Vagina (tissue), 2 donors: ENCODE data around the gene PRKCB.

Source experiments
- POLR2AphosphoS5 ChIP-seq, 2 donors: sonication (generic); formaldehyde crosslinking; IDR thresholded peaks; one replicate each; pipeline ENCODE4 v1.9.0; 2017; ENCODE audit warnings: antibody characterized with exemption in 2 of 2, mild to moderate bottlenecking in 2 of 2, low read depth in 1 of 2; ENCODE audit not compliant: insufficient read depth in 1 of 2
- TF ChIP-seq, protein P1 (sequence below), 3 experiments: fragments of 450-650 bp in 2 of 3; fragments of 200-600 bp in 1 of 3; sonication (generic) in 1 of 3; IDR thresholded peaks; one replicate each; pipeline ENCODE4 v1.5.1; 2017 to 2019; ENCODE audit warnings: antibody characterized with exemption in 3 of 3, mild to moderate bottlenecking in 2 of 3, moderate library complexity in 2 of 3

DNA sequence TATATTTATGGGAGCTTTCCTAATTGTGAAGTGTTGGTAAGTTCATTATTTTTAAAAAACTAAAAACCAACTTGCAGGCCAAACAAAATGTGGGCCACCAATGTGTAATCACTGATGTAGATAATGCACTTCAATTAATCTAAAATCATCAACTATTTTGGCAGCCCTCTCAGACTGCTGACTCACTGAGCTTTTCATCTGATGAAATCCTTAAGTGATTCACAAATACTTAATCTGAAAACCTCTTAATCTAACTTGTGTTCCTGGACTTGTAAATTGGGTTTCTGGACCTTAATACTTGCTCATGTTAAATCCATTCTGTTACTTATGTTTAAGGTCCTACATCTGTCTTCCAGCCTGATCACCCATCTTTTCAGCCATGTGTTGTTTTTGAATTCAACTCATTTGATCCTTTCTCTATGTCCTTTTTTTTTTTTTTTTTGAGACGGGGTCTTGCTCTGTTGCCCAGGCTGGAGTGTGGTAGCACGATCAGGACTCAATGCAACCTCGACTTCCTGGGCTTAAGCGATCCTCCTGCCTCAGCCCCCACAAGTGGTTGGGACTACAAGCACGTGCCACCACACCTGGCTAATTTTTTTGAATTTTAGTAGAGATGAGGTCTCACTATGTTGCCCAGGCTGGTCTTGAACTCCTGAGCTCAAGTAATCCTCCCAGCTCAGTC lies 39.0 kb downstream of the PRKCB start:
- TF ChIP-seq, protein P1, sequence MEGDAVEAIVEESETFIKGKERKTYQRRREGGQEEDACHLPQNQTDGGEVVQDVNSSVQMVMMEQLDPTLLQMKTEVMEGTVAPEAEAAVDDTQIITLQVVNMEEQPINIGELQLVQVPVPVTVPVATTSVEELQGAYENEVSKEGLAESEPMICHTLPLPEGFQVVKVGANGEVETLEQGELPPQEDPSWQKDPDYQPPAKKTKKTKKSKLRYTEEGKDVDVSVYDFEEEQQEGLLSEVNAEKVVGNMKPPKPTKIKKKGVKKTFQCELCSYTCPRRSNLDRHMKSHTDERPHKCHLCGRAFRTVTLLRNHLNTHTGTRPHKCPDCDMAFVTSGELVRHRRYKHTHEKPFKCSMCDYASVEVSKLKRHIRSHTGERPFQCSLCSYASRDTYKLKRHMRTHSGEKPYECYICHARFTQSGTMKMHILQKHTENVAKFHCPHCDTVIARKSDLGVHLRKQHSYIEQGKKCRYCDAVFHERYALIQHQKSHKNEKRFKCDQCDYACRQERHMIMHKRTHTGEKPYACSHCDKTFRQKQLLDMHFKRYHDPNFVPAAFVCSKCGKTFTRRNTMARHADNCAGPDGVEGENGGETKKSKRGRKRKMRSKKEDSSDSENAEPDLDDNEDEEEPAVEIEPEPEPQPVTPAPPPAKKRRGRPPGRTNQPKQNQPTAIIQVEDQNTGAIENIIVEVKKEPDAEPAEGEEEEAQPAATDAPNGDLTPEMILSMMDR (IDR thresholded peaks at IDR 0.05), result no peak
- TF ChIP-seq POLR2AphosphoS5 (IDR thresholded peaks at IDR 0.05; ENCODE audit: insufficient read depth in 1 of 2, low read depth in 1 of 2), result no peak
